ENCODE data around the gene NECAP2.

NECAP2 gene

GRCh38 chr1:16440470-16441281, at the start of gene NECAP2:
Gene NECAP2 (plus strand): TSS chr1:16440724. CDS start chr1:16440762, 38 bp downstream.
- peak; percentile 93 for DNase-seq (ENCODE audit: low read depth)

DNA sequence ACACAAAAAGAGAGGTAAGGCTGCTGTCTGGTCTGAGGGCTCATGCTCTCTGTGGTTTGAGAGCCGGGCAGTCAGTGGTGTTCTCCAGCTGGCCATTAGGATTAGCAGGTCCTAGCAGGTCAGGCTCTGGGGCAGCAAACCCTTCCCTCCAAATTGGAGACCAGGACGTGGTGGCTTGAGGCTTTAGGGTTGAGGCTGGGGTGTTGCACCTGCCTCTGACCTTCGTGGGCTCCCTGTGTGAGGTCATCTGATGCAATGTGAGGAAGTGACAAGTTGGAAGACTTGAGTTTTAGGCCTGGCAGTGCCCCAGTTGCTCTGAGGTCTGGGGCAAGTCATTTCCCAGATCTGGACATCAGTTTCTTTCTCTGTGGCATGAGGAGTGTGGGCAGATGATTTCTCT, 49.1 kb upstream of the NECAP2 start:
- DNase-seq (ENCODE audit: low read depth), result no peak

GRCh38 chr1:16392740-16393569, 47.6 kb upstream of the NECAP2 start:
- no peak for DNase-seq (ENCODE audit: low read depth)

- no peak for DNase-seq (ENCODE audit: low read depth)
These were observed 46.7 kb upstream of the NECAP2 start for GRCh38 chr1:16393570-16394521.

DNA sequence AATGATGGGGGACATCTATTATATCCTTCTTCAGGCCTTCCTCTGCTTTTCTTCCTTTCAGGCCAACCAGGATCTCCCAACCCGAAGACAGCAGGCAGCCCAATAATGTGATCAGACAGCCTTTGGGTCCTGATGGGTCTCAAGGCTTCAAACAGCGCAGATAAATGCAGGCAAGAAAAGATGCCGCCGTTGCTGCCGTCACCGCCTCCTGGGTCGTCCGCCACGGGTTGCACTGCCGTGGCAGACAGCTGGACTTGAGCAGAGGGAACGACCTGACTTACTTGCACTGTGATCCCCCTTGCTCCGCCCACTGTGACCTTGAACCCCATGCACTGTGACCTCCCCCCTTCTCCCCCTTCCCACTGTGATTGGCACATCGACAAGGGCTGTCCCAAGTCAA, 45.5 kb upstream of the NECAP2 start:
- no peak for DNase-seq (ENCODE audit: low read depth)

GRCh38 chr1:16396591-16396990, 43.9 kb upstream of the NECAP2 start:
- DNase-seq (ENCODE audit: low read depth), result no peak

DNA sequence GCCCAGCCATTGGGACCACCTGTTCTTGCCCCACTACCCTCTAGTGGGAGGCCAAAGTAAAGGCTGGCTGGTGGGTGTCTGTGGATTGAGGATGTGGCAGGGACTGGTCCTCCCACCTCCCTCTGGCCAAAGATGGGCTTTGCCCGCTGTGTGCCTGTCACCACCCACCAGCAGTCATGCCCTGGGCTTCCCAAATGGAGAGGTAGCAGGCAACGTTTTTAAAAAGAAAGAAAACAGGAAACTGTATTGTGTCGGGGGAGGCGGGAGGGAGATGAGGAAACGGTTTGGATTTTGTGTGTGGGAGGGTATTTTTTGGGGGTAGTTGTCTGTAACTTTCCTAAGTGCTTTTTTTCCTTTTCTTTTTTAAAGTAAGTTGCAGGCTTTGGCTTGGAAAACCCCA, 43.4 kb upstream of the NECAP2 start:
- DNase-seq (ENCODE audit: low read depth), result no peak

- DNase-seq (ENCODE audit: low read depth), result no peak
These were observed 42.1 kb upstream of the NECAP2 start for GRCh38 chr1:16398371-16398953.

DNA sequence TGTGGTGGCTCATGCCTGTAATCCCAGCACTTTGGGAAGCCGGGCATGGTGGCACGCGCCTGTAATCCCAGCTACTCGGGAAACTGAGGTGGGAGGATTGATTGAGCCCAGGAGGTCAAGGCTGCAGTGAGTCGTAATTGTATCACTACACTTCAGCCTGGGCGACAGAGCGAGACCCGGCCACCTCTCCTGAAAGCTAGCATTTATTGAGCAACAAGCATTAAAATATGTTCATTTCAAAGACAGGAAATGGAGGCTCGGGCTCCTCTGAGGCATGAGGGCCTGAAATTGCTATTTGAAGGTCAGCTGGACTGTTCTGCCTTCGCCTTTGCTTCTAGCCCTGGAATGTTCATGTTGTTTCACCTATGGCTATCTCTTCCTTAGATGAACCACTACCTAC, 37.8 kb upstream of the NECAP2 start:
- DNase-seq (ENCODE audit: low read depth), result no peak

DNA sequence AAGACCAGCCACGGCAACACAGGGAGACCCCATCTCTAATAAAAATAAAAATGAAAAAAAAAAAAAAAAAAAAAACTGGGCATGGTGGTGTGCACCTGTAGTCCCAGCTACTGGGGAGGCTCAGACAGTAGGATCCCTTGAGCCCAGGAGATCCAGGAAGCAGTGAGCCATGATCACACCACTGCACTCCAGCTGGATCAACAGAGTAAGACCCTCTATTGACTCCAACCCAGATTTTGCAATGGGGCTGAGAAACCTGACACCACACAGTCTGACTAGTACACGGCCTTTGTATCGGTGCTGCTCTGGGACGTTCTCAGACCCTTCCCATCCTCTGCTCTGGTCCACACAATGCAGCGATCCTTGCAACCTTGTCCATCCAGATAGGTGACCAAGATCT, 35.1 kb upstream of the NECAP2 start:
- DNase-seq (ENCODE audit: low read depth), result no peak

DNA sequence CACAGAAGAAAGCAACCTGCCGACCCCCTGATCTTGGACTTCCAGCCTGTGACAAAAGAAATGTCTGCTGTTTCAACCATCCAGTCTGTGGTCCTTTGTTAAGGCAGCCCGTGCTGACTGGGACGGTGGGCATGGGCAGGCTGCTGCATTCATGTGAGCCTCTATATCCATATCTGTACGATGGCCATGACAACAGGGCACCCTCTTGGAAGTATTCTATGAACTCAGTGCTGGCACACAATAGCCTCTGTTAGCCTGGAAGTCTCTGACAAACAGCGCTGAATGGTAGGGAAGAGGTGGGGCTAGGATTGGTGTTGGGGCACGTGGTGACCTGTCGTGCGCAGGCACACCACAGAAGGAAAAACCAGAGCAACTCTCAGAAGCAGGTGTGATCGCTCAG, 33.7 kb upstream of the NECAP2 start:
- no peak for DNase-seq (ENCODE audit: low read depth)

GRCh38 chr1:16409536-16410152, 30.9 kb upstream of the NECAP2 start:
- DNase-seq (ENCODE audit: low read depth), result no peak

DNA sequence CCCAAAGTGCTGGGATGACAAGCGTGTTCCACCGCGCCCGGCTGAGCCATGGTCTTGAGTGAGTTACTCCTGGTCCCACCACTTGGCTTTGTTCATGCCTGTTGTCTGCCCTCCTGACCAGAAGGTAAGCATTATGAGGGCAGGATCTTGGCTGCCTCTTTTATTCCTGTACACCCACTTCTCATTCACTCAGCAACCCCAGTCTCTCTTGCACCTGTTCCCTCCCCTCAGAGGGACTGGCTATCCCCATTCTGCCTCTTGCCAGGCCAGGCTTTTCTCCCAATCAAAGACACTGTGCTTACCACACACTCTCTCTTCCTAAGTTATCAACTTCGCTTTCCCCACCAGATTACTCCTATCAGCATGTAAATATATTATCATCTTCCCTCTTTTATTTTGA, 29.7 kb upstream of the NECAP2 start:
- DNase-seq (ENCODE audit: low read depth), result no peak

DNA sequence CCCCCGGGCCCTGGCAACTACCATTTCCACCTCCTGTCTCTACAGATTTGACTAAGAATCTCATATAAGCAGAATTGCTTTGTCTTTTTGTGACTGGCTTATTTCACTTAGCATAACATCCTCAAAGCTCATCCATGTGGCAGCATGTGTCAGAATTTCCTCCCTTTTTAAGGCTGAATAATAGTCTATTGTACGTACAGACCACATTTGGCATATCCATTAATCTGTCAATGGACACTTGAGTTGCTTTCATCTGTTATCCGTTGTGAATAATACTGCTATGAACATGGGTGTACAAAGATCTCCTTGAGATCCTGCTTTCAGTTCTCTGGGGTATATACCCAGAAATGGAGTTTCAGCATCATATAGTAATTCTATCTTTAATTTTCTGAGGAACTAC, 27.3 kb upstream of the NECAP2 start:
- DNase-seq (ENCODE audit: low read depth), result no peak

GRCh38 chr1:16418823-16419425, 21.6 kb upstream of the NECAP2 start:
- DNase-seq (ENCODE audit: low read depth), result no peak

DNA sequence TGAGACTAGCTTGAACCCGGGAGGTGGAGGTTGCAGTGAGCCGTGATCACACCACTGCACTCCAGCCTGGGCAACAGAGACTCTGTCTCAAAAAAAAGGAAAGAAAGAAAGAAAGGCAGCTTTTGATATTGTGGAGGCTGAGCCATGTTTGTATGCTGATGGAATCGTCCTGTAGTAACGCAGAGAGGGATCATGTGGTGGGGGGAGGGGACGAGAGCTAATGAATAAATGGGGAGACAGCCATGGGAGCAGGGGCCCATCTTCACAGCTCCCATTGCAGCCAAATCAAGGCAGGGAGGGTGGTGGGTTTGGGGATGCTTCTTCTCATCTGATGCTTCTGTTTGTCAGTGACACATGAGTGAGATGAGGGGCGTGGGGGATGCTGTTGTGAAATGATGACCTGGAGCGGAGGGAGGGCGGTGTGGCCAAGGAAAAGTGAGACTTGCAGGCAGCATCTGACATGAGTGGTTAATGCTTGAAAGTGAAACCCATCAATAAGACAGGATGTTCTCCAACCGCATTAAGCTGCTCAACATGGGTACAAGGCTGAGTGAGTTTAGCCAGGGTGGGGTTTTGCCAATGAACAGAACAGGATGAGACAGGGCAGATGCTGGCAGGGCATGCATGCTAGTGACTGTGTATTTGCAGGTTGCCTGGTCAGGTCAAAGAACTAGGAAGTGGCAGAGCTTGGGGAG, 20.0 kb upstream of the NECAP2 start:
- DNase-seq (ENCODE audit: low read depth), result peak; percentile 48

- no peak for DNase-seq (ENCODE audit: low read depth)
These were observed 19.3 kb upstream of the NECAP2 start for GRCh38 chr1:16421201-16421600.

- no peak for DNase-seq (ENCODE audit: low read depth)
These were observed 18.5 kb upstream of the NECAP2 start for GRCh38 chr1:16422041-16422440.

DNA sequence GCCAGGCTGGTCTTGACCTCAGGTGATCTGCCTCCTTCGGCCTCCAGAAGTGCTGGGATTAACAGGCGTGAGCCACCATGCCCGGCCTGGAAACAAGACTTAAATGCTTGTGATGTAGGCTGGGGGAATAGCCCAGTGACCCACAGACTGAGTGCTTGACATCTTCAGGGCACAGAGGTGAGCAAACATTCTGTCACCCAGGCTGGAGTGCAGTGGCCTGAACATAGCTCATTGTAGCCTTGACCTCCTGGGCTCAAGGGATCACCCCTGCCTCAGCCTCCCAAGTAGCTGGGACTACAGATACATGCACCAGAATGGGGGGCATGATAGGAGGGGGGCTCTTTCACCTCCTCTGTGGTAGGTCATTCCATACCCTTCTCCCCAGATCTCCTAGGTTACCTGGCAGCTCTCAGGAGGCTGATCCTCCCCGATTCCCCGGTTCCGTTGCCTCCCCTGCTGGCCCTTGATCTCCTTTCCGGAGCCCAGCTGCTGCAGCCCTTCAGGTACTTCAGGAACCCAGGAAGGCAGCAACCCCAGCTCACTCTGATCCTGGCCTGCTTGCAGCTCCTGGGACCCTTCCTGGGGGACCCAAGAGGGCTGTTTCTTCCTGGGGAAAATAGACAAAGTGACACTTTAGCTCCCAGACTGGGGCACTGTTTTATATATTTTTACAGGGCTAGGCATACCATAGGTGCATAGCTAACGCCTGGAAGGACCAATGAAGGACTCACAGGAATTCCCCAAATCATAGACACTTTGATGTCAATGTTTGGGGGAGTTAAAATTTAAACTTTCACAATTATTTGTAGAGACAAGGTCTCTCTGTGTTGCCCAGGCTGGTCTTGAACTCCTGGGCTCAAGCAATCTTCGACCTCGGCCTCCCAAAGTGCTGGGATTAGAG, 15.1 kb upstream of the NECAP2 start:
- DNase-seq (ENCODE audit: low read depth), result no peak

Measured in activated T-cell treated with anti-CD3 and anti-CD28 coated beads for 24 hours (primary cell).